DMS53 (cell line): ENCODE results near the gene TRIM49.
"Not testable (repeated sequence)": the region's sequence is repeated elsewhere in the genome, so short reads cannot be mapped to it uniquely, and the experiment has no call there.

Experiments used
- DNase-seq: peaks from one replicate; lab custom pipeline; 2025; lab: John Stamatoyannopoulos, UW

Gene TRIM49

GRCh38 chr11:89808475-89808874 is at the start of gene TRIM49:
Gene TRIM49, minus strand, starts transcription at chr11:89808575. Its CDS starts 4,106 bp downstream, at chr11:89804469.
- not testable (repeated sequence) for DNase-seq

- not testable (repeated sequence) for DNase-seq
Measured at GRCh38 chr11:89826694-89827093, 18.3 kb upstream of the TRIM49 start.

GRCh38 chr11:89820008-89820407 is 11.6 kb upstream of the TRIM49 start:
- DNase-seq, result not testable (repeated sequence)

GRCh38 chr11:89813535-89813934 is 5.2 kb upstream of the TRIM49 start:
- not testable (repeated sequence) for DNase-seq

- DNase-seq, result not testable (repeated sequence)
Measured at GRCh38 chr11:89787506-89788063, 20.8 kb downstream of the TRIM49 start.

- DNase-seq, result not testable (repeated sequence)
Measured at GRCh38 chr11:89785726-89786125, 22.6 kb downstream of the TRIM49 start.

- not testable (repeated sequence) for DNase-seq
Measured at GRCh38 chr11:89750822-89751221, 57.6 kb downstream of the TRIM49 start.
